Right renal cortex interstitium (tissue), 3 donors: ENCODE measurements around the gene NCK2. TPM values are rescaled to one million over a fixed set of nuclear protein-coding genes. Genes with fewer than 3 reads are reported as not detected.
"Not testable (repeated sequence)": the region's sequence is repeated elsewhere in the genome, so short reads cannot be mapped to it uniquely, and the experiment has no call there.

ENCODE experiments used
- DNase-seq, 3 donors: peaks; one replicate each; pipeline ENCODE4 v3.0.0-alpha.2; 2013; ENCODE audit warnings: low read depth in 3 of 3, low spot score in 2 of 3
- polyA plus RNA-seq, 3 donors: library from polyadenylated mRNA; unstranded; fragments of 120-200 nt; gene quantifications; one replicate each; pipeline ENCODE4 v1.2.1, GENCODE V29; 2013; ENCODE audit not compliant: insufficient read length in 3 of 3

Gene NCK2
- polyA plus RNA-seq, 3 donors, result 62.5 to 67.7 (median 64.8) TPM

- no peak for DNase-seq
Measured at GRCh38 chr2:105883911-105884694, 139.4 kb downstream of the NCK2 start.

GRCh38 chr2:105885456-105885855 lies 140.7 kb downstream of the NCK2 start:
- no peak for DNase-seq

- DNase-seq, result no peak
Measured at GRCh38 chr2:105886029-105886454, 141.3 kb downstream of the NCK2 start.

GRCh38 chr2:105886687-105887086 lies 142.0 kb downstream of the NCK2 start:
- no peak for DNase-seq

GRCh38 chr2:105887256-105887655 lies 142.5 kb downstream of the NCK2 start:
- DNase-seq, result no peak

GRCh38 chr2:105888625-105889024 lies 143.9 kb downstream of the NCK2 start:
- no peak for DNase-seq

- DNase-seq, result no peak
Measured at GRCh38 chr2:105889046-105889445, 144.3 kb downstream of the NCK2 start.

GRCh38 chr2:105890111-105890510 lies 145.4 kb downstream of the NCK2 start:
- DNase-seq, result no peak

- no peak for DNase-seq
Measured at GRCh38 chr2:105890856-105891255, 146.1 kb downstream of the NCK2 start.

- no peak for DNase-seq
Measured at GRCh38 chr2:105893011-105893995, 148.6 kb downstream of the NCK2 start.

GRCh38 chr2:105894327-105894944 lies 149.7 kb downstream of the NCK2 start:
- DNase-seq, result no peak

- DNase-seq, result no peak
Measured at GRCh38 chr2:105895990-105896764, 151.5 kb downstream of the NCK2 start.

- DNase-seq, result no peak
Measured at GRCh38 chr2:105896765-105897163, 152.1 kb downstream of the NCK2 start.

- not testable (repeated sequence) for DNase-seq
Measured at GRCh38 chr2:105897694-105898093, 153.0 kb downstream of the NCK2 start.

- DNase-seq, result no peak
Measured at GRCh38 chr2:105903051-105903674, 158.5 kb downstream of the NCK2 start.

- no peak for DNase-seq
Measured at GRCh38 chr2:105904938-105905337, 160.2 kb downstream of the NCK2 start.

- no peak for DNase-seq
Measured at GRCh38 chr2:105906481-105906880, 161.8 kb downstream of the NCK2 start.

GRCh38 chr2:105907184-105907583 lies 162.5 kb downstream of the NCK2 start:
- no peak for DNase-seq

GRCh38 chr2:105909215-105909614 lies 164.5 kb downstream of the NCK2 start:
- no peak for DNase-seq
